ENCODE results near the gene KCNN3.

The KCNN3 gene

GRCh38 chr1:154770897-154771594, 99.0 kb downstream of the KCNN3 start:
- DNase-seq (ENCODE audit: low spot score): no peak

- no peak for DNase-seq (ENCODE audit: low spot score)
Measured at GRCh38 chr1:154769193-154769895, 100.7 kb downstream of the KCNN3 start.

- DNase-seq (ENCODE audit: low spot score): no peak
Measured at GRCh38 chr1:154768456-154769125, 101.5 kb downstream of the KCNN3 start.

GRCh38 chr1:154767315-154768240, 102.5 kb downstream of the KCNN3 start:
- DNase-seq (ENCODE audit: low spot score): no peak

GRCh38 chr1:154765970-154766369, 104.1 kb downstream of the KCNN3 start:
- peak; percentile 24 for DNase-seq (ENCODE audit: low spot score)

- DNase-seq (ENCODE audit: low spot score): no peak
Measured at GRCh38 chr1:154764773-154765172, 105.3 kb downstream of the KCNN3 start.

GRCh38 chr1:154764181-154764580, 105.9 kb downstream of the KCNN3 start:
- DNase-seq (ENCODE audit: low spot score): no peak

GRCh38 chr1:154760469-154760933, 109.6 kb downstream of the KCNN3 start:
- peak; percentile 78 for DNase-seq (ENCODE audit: low spot score)

GRCh38 chr1:154759793-154760192, 110.3 kb downstream of the KCNN3 start:
- no peak for DNase-seq (ENCODE audit: low spot score)

- DNase-seq (ENCODE audit: low spot score): no peak
Measured at GRCh38 chr1:154759196-154759595, 110.9 kb downstream of the KCNN3 start.

- no peak for DNase-seq (ENCODE audit: low spot score)
Measured at GRCh38 chr1:154758346-154758745, 111.7 kb downstream of the KCNN3 start.

- DNase-seq (ENCODE audit: low spot score): no peak
Measured at GRCh38 chr1:154756793-154757548, 113.1 kb downstream of the KCNN3 start.

- peak; percentile 44 for DNase-seq (ENCODE audit: low spot score)
Measured at GRCh38 chr1:154755858-154756730, 114.0 kb downstream of the KCNN3 start.

GRCh38 chr1:154753426-154753825, 116.7 kb downstream of the KCNN3 start:
- no peak for DNase-seq (ENCODE audit: low spot score)

GRCh38 chr1:154752273-154753030, 117.6 kb downstream of the KCNN3 start:
- no peak for DNase-seq (ENCODE audit: low spot score)

- DNase-seq (ENCODE audit: low spot score): no peak
Measured at GRCh38 chr1:154751690-154752089, 118.4 kb downstream of the KCNN3 start.

- no peak for DNase-seq (ENCODE audit: low spot score)
Measured at GRCh38 chr1:154750681-154751665, 119.1 kb downstream of the KCNN3 start.

All from LoVo (cell line).